ENCODE measurements around the gene HOOK1. TPM values are rescaled to one million over a fixed set of nuclear protein-coding genes. Genes with fewer than 3 reads are reported as not detected.
A peak's percentile ranks its signal among the peaks of the same experiment; 100 is the strongest.

The HOOK1 gene
- total and polyA plus RNA-seq, 2 of the 13 experiments (the other 11 are each of a cell fraction or from before 2014, with no cell fraction given) = 11.3 to 24.2 TPM

- TF ChIP-seq PHF8 (CRISPR knock-in tag; IDR thresholded peaks at IDR 0.05) = peak; percentile 23; the same call in 1 of the 2 replicates
- peak; percentile 71 for TF ChIP-seq PHF5A (CRISPR knock-in tag; IDR thresholded peaks at IDR 0.05; ENCODE audit: low read depth, unreplicated experiment)
- peak; percentile 30; the same call in 1 of the 2 replicates for TF ChIP-seq POLR2AphosphoS5 (IDR thresholded peaks at IDR 0.05; ENCODE audit: low read depth, low read length)
- TF ChIP-seq FOXP1 (IDR thresholded peaks at IDR 0.05) = no peak
- peak; percentile 70; the same call in 1 of the 2 replicates for TF ChIP-seq FOXP1 (CRISPR knock-in tag; IDR thresholded peaks at IDR 0.05)
- TF ChIP-seq ZNF772 (CRISPR knock-in tag; IDR thresholded peaks at IDR 0.05) = no peak
- peak; percentile 37 for TF ChIP-seq FOSL2 (CRISPR knock-in tag; IDR thresholded peaks at IDR 0.05)
- TF ChIP-seq NCOA2 (CRISPR knock-in tag; IDR thresholded peaks at IDR 0.05) = peak; percentile 78
- no peak for TF ChIP-seq FOXA1 (IDR thresholded peaks at IDR 0.05)
- TF ChIP-seq FOXA1 (CRISPR knock-in tag; IDR thresholded peaks at IDR 0.05) = peak; percentile 94
- TF ChIP-seq KDM2A (CRISPR knock-in tag; IDR thresholded peaks at IDR 0.05; ENCODE audit: borderline replicate concordance, low read depth) = peak; percentile 42; the same call in 1 of the 2 replicates
- no peak for TF ChIP-seq ZNF564 (CRISPR knock-in tag; IDR thresholded peaks at IDR 0.05)
- TF ChIP-seq ZBTB2 (CRISPR knock-in tag; IDR thresholded peaks at IDR 0.05; ENCODE audit: low read depth) = no peak
- TF ChIP-seq SOX5 (CRISPR knock-in tag; IDR thresholded peaks at IDR 0.05; ENCODE audit: borderline replicate concordance) = peak; percentile 92
- peak; percentile 80 for TF ChIP-seq SOX13 (IDR thresholded peaks at IDR 0.05)
- TF ChIP-seq SOX13 (CRISPR knock-in tag; conservative IDR thresholded peaks at IDR 0.05 in 1 of 2, IDR thresholded peaks at IDR 0.05 in 1 of 2) = peak in 1 of 2 experiments; percentile 92; a peak in 2 of 4 replicates
- TF ChIP-seq ATF1 (CRISPR knock-in tag; IDR thresholded peaks at IDR 0.05) = peak; percentile 48; the same call in 1 of the 2 replicates
- TF ChIP-seq ZNF232 (CRISPR knock-in tag; IDR thresholded peaks at IDR 0.05; ENCODE audit: borderline replicate concordance) = peak; percentile 54; the same call in 1 of the 2 replicates
- peak; percentile 65 for TF ChIP-seq ASH2L (IDR thresholded peaks at IDR 0.05; ENCODE audit: insufficient read length, low read depth, low read length)
- peak; percentile 76 for TF ChIP-seq ZNF644 (CRISPR knock-in tag; IDR thresholded peaks at IDR 0.05; ENCODE audit: low read depth)
- TF ChIP-seq ZNF788 (CRISPR knock-in tag; IDR thresholded peaks at IDR 0.05; ENCODE audit: borderline replicate concordance) = peak; percentile 24; the same call in 1 of the 2 replicates
- 0 out of 2 replicates have a peak, but pooled peaks have one; percentile 44 for TF ChIP-seq GATAD1 (CRISPR knock-in tag; IDR thresholded peaks at IDR 0.05)
- TF ChIP-seq ZNF280D (CRISPR knock-in tag; IDR thresholded peaks at IDR 0.05) = peak; percentile 41; the same call in 1 of the 2 replicates
- TF ChIP-seq ZNF350 (CRISPR knock-in tag; IDR thresholded peaks at IDR 0.05; ENCODE audit: borderline replicate concordance, low read depth) = peak; percentile 44; the same call in 1 of the 2 replicates
- no peak for TF ChIP-seq ZNF768 (CRISPR knock-in tag; IDR thresholded peaks at IDR 0.05)
- peak in 1 of 2 experiments; percentile 81; a peak in 2 of 4 replicates for TF ChIP-seq EP300 (IDR thresholded peaks at IDR 0.05; ENCODE audit: low read depth in 2 of 2, low read length in 2 of 2)
- TF ChIP-seq EP300 (CRISPR knock-in tag; IDR thresholded peaks at IDR 0.05; ENCODE audit: borderline replicate concordance) = no peak; the same call in 1 of the 2 replicates
- TF ChIP-seq AHR (CRISPR knock-in tag; IDR thresholded peaks at IDR 0.05) = no peak
- no peak for TF ChIP-seq FIP1L1 (IDR thresholded peaks at IDR 0.05; ENCODE audit: borderline replicate concordance, insufficient read depth, low read depth, low read length)
Observed at GRCh38 chr1:59856725-59857338, 42.1 kb downstream of the HOOK1 start (continued).

Data from HepG2 (cell line).